NCI-H82 (cell line): ENCODE data around the gene RAB9A.
"Not testable (repeated sequence)": the region's sequence is repeated elsewhere in the genome, so short reads cannot be mapped to it uniquely, and the experiment has no call there.

Experiments
- DNase-seq: peaks from one replicate; lab custom pipeline; 2025; lab: John Stamatoyannopoulos, UW

Gene RAB9A

GRCh38 chrX:13669755-13670154 lies 19.2 kb upstream of the RAB9A start:
- not testable (repeated sequence) for DNase-seq

DNA sequence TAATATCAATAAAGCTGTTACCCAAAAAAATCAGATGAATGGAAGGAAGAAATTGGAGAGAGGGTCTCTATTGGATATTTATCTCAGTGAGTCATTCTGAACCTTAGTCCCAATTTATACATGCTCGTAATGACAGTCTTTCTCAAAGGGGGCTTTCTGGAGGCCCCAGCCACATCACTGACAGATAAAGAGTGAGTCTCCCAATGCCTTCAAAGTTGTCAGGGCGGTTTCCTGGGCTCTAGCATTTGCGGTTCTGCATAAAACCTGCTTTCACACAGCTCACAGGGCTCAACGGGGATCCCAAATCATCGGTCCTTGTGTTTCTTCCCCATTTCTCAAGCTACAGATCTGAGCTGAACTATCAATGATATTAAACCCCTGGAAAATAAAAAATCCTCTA lies 18.7 kb upstream of the RAB9A start:
- DNase-seq = no peak

GRCh38 chrX:13673016-13673415 lies 15.9 kb upstream of the RAB9A start:
- no peak for DNase-seq

- DNase-seq = no peak
These were observed 12.0 kb upstream of the RAB9A start for GRCh38 chrX:13676885-13677284.

DNA sequence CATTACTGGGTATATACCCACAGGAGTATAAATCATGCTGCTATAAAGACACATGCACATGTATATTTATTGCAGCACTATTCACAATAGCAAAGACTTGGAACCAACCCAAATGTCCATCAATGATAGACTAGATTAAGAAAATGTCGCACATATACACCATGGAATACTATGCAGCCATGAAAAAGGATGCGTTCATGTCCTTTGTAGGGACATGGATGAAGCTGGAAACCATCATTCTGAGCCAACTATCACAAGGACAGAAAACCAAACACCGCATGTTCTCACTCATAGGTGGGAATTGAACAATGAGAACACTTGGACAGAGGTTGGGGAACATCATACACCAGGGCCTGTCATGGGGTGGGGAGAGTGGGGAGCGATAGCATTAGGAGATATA lies 9.2 kb upstream of the RAB9A start:
- not testable (repeated sequence) for DNase-seq

- DNase-seq = no peak
These were observed 7.3 kb upstream of the RAB9A start for GRCh38 chrX:13681595-13681994.

GRCh38 chrX:13684361-13684760 lies 4.6 kb upstream of the RAB9A start:
- DNase-seq = no peak

GRCh38 chrX:13685126-13685763 lies 3.7 kb upstream of the RAB9A start:
- DNase-seq = no peak

DNA sequence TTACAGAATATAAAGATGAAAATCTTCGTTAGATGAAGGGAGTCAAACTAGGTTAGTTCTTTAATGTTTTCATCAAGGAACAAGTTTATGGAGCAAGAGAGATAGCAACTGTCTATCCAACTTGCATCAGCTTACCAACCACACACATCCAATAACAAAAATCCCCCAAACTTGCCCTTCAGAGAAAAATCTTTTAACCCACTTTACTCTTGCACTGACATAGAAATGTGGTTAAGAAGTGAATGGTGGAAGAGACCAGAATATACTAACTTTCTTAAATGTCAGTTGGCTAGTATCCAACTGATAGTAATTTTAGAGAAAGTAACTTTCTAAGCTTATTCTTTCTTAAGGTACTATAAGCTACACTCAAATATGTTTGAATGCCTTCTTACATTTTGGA lies 1.7 kb upstream of the RAB9A start:
- DNase-seq = no peak

- DNase-seq = no peak
These were observed 457 bp upstream of the RAB9A start for GRCh38 chrX:13688384-13688957.

DNA sequence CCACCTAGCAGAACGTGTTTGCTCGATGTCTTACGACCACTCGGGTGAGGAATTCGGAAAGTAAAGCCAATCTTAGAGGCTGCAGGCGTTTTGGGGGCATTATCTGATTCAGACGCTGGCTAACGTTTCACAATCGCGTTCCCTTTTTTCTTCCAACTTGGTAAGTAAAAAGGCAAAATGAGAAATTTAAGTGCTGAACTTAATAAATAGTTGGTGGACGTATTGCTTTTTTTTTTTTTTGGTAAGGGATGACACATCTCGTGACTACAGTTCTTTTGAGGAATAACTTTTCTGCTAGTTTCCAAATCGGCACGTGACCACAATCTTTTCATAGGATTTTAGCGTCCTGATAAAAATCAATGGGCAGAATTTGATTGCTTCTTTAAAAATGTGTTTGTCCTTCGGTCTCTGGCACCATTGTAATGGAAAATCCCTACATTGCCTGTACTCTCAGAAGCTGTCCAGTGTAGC lies 848 bp downstream of the RAB9A start:
- peak; percentile 55 for DNase-seq

DNA sequence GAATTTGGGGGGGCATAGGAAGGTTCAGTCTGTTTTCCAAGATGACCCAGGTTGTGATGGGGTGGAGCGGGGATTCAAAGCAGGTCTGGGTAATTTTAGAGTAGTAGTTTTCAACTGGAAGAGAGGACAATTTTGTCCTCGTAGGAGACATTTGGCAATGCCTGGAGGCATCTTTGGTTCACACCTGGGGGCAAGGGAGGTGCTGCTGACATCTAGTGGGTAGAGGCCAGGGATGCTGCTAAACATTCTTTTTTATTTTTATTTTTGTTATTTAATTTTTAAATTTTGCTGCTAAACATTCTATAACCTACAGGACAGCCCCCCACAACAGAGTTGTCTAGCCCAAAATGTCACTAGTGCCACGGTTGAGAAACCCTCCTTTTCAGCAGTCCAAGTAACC lies 1.9 kb downstream of the RAB9A start:
- DNase-seq = no peak

GRCh38 chrX:13691841-13692371 lies 3.0 kb downstream of the RAB9A start:
- no peak for DNase-seq

- peak; percentile 9 for DNase-seq
These were observed 3.9 kb downstream of the RAB9A start for GRCh38 chrX:13692771-13693231.

- DNase-seq = no peak
These were observed 4.5 kb downstream of the RAB9A start for GRCh38 chrX:13693341-13693961.

DNA sequence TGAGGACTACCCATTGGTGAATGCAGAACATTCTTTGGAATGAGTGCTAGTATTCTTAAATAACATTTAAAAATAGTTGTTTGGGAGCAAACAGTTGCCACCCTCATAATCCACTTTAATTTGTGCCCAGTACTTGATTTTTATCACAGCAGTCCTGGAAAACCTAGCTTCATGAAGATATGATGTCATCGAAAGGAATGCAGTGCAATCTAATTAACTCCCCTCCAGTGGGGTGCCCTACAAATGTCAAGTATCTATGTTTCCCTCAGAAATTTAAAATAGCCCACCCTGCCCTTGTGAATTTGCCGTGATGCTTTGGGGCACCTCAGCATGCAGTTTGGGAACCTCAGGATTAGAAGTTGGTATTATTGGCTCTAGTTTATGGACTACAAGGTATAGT lies 5.4 kb downstream of the RAB9A start:
- DNase-seq = no peak

DNA sequence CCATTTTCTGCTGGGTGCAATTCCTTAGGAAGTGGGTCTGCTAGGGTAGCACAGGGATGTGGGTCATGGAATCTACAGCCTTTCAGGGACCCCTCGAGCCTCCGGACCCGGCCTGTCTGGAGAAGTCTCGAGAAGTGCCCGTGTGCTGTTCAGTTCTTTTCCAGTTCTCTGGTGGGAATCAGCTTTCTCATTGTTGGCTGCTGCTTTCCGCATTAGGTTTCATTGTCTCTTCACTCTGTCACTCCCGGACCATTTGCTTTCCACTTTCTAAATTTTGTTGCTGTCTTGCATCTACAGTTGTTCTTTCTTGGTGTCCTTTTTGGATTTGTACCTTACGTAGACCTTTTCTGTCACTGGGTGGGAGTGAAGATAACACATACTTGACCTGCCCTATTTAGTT lies 6.1 kb downstream of the RAB9A start:
- no peak for DNase-seq

GRCh38 chrX:13695601-13696115 lies 6.7 kb downstream of the RAB9A start:
- no peak for DNase-seq

GRCh38 chrX:13697455-13697854 lies 8.5 kb downstream of the RAB9A start:
- DNase-seq = no peak

- DNase-seq = no peak
These were observed 9.0 kb downstream of the RAB9A start for GRCh38 chrX:13697976-13698375.

DNA sequence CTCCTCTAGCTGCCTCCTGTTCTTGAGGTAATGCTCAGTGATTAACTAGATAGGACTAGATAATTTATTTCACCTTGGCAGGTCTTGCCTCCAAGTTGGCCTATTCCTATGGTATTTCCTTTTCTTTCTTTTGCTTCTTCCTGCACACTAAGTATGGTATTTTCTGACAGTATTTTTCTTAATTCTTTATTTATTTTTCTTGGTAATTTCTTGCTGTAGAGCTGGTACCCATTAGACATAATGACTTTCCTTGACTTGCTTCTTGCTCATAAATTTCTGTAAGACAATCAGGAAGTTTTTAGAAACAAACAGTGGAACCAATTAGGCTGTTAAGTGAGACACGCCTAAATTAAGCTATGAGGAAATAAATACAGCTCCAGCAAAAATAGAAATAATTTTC lies 9.5 kb downstream of the RAB9A start:
- DNase-seq = no peak

- DNase-seq = no peak
These were observed 10.4 kb downstream of the RAB9A start for GRCh38 chrX:13699183-13699826.

- peak; percentile 63 for DNase-seq
These were observed 11.5 kb downstream of the RAB9A start for GRCh38 chrX:13700380-13700779.
